Astrocyte of the spinal cord (primary cell): Measurements from ENCODE around the gene EIF5AL1.

Experiments used
- DNase-seq: peaks from one replicate; pipeline ENCODE4 v3.0.0; 2011; ENCODE audit warnings: low read depth, low spot score
- H3K4me3 ChIP-seq: 2 replicates; pipeline ENCODE4 v1.5.1; 2011; ENCODE audit warnings: low read depth, mild to moderate bottlenecking, low read length, moderate library complexity
- CTCF ChIP-seq: IDR thresholded peaks from 2 replicates; pipeline ENCODE4 v1.5.1; 2012; ENCODE audit warnings: low read depth, mild to moderate bottlenecking, low read length, inconsistent platforms
- in situ Hi-C: cut with HindIII; loops from 2 replicates; pipeline ENCODE4 v1.10.0; 2017; ENCODE audit warnings: low sequenced_read_pairs

Gene EIF5AL1

GRCh38 chr10:79492256-79492655, 20.1 kb upstream of the EIF5AL1 start:
- no peak for DNase-seq
- no peak overlapping the region for H3K4me3 ChIP-seq
- no peak for TF ChIP-seq CTCF
- in situ Hi-C loops, result no loop called here

- H3K4me3 ChIP-seq, result no peak overlapping the region
- DNase-seq, result no peak
- in situ Hi-C loops, result no loop called here
- no peak for TF ChIP-seq CTCF
Observed at GRCh38 chr10:79492839-79493238, 19.5 kb upstream of the EIF5AL1 start.

GRCh38 chr10:79493806-79494205, 18.5 kb upstream of the EIF5AL1 start:
- no peak for TF ChIP-seq CTCF
- in situ Hi-C loops, result no loop called here
- no peak for DNase-seq
- H3K4me3 ChIP-seq, result no peak overlapping the region

GRCh38 chr10:79494871-79495705, 17.2 kb upstream of the EIF5AL1 start:
- DNase-seq, result no peak
- no peak for TF ChIP-seq CTCF
- H3K4me3 ChIP-seq, result no peak overlapping the region
- in situ Hi-C loops, result no loop called here

GRCh38 chr10:79495791-79496190, 16.5 kb upstream of the EIF5AL1 start:
- TF ChIP-seq CTCF, result no peak
- H3K4me3 ChIP-seq, result no peak overlapping the region
- DNase-seq, result no peak
- in situ Hi-C loops, result no loop called here

GRCh38 chr10:79496896-79497295, 15.4 kb upstream of the EIF5AL1 start:
- in situ Hi-C loops, result no loop called here
- TF ChIP-seq CTCF, result no peak
- H3K4me3 ChIP-seq, result no peak overlapping the region
- no peak for DNase-seq
